Left lobe of liver (tissue), 2 donors: ENCODE measurements around the gene CACNA1A. TPM values are rescaled to one million over a fixed set of nuclear protein-coding genes. Genes with fewer than 3 reads are reported as not detected.
"Not testable (repeated sequence)": the region's sequence is repeated elsewhere in the genome, so short reads cannot be mapped to it uniquely, and the experiment has no call there.

Source experiments
- ATAC-seq: fragments of 200-7000 bp; cut with Tn5 transposase; one replicate; pipeline ENCODE4 v1.9.1; 2020; ENCODE audit warnings: mild to moderate bottlenecking, moderate library complexity
- DNase-seq: peaks from one replicate; pipeline ENCODE4 v3.0.0-alpha.2; 2020; ENCODE audit warnings: low spot score
- total RNA-seq: library from RNA; stranded (reverse); gene quantifications from one replicate; pipeline ENCODE4 v1.2.1, GENCODE V29; 2021
- donor health status: DM: no; HTN: no; CAD: no; lungs with moderate emphysema.
- donor health status: DM: no; HTN: yes; CAD: no.

Gene CACNA1A
- total RNA-seq, 1 donor from 2014 or later: 0.30 TPM

GRCh38 chr19:13429563-13429962, 76.7 kb downstream of the CACNA1A start:
- no peak for DNase-seq
- no peak for ATAC-seq

- DNase-seq: no peak
- peak; percentile 52 for ATAC-seq
Observed at GRCh38 chr19:13428352-13428751, 77.9 kb downstream of the CACNA1A start.

DNA sequence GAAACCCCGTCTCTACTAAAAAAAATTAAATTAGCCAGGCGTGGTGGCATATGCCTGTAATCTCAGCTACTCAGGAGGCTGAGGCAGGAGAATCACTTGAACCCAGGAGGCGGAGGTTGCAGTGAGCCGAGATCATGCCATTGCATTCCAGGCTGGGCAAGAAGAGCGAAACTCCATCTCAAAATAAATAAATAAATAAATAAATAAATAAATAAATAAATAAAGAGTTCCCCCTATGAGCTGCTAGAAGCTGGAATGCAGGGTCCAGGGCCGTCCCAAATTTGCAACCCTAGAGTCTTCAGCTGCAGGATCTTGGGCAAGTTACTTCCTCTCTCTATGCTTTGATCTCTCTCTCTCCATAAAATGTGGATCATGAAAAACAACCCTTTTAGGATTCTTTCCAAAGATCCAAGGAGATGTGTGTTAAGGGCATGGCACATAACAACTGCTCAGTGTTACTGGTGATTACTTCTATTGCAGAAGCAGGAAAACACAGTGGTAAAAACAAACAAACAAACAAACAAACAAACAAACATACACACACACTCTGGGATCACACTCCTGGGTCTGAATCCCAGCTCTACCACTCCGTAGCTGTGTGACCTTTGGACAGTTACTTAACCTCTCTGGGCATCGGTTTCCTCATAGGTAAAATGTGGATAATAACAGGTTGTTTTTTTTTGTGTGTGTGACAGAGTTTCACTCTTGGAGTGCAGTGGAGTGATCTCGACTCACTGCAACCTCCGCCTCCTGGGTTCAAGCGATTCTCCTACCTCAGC, 78.8 kb downstream of the CACNA1A start:
- no peak for DNase-seq
- ATAC-seq: no peak

GRCh38 chr19:13425875-13426274, 80.4 kb downstream of the CACNA1A start:
- DNase-seq, ATAC-seq: not testable (repeated sequence)

DNA sequence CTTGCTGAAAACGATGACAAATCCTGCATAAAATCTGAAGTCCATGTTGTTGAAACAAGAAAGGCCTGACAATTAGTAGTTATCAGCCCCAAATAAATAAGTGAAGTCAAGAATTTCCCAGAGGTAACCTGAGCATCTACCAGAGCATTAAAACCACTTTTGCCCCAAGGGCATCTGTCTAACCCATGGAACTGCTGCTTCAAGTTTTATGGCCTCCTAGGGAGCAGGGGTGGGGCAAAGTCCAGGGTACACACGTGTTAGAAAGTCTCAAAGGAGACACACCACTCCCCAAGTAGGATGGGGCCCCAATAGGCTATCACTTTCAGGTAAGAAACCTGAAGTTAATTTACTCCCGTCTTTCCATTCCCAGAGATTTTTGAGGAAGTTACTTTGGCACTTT, 81.1 kb downstream of the CACNA1A start:
- DNase-seq (no peak), ATAC-seq (no peak)

GRCh38 chr19:13420780-13421179, 85.5 kb downstream of the CACNA1A start:
- no peak for DNase-seq
- no peak for ATAC-seq

GRCh38 chr19:13417054-13417453, 89.2 kb downstream of the CACNA1A start:
- DNase-seq (no peak), ATAC-seq (no peak)

- DNase-seq (no peak), ATAC-seq (no peak)
Observed at GRCh38 chr19:13411899-13412298, 94.4 kb downstream of the CACNA1A start.

- no peak for DNase-seq
- no peak for ATAC-seq
Observed at GRCh38 chr19:13410946-13411345, 95.3 kb downstream of the CACNA1A start.

- DNase-seq: no peak
- no peak for ATAC-seq
Observed at GRCh38 chr19:13408889-13409518, 97.3 kb downstream of the CACNA1A start.

DNA sequence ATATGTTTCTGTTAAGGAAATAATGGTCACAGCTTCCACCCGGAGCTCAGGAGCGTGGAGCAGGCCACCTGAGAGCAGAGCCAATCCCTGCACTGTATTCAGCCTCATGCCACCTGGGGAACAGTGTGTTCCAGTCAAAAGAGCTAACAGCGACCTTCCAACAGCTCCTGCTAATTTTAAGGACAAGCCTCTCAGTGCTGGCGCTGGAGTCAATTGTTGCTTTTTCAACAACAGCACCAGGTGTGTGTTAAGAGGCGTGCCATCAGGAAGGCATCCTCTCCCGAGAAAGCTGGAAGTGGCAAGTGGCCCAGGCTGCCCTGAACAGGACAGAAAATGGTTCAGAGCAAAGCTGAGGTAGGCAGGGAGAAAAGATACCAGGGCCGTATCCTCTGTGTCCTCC, 102.0 kb downstream of the CACNA1A start:
- DNase-seq (no peak), ATAC-seq (no peak)

DNA sequence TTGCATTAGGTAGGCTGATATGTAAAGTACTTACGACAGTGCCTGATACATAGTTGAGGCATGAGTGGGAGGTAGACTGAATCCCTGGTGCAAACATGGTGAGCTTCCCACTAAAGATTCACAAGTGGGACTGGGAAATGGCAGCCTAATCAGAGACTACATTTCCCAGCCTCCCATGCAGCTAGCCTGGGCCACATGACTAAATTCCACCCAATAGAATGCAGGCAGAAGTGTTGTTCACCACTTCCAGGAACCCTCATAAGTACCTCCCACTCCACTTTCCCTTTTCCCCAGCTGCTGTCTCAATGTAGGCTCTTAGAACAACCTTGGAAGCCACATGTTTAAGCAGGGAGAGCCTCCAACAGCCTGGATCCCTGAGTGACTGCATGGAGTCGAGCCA, 104.9 kb downstream of the CACNA1A start:
- DNase-seq: no peak
- ATAC-seq: no peak

GRCh38 chr19:13400296-13400695, 106.0 kb downstream of the CACNA1A start:
- no peak for ATAC-seq
- no peak for DNase-seq

DNA sequence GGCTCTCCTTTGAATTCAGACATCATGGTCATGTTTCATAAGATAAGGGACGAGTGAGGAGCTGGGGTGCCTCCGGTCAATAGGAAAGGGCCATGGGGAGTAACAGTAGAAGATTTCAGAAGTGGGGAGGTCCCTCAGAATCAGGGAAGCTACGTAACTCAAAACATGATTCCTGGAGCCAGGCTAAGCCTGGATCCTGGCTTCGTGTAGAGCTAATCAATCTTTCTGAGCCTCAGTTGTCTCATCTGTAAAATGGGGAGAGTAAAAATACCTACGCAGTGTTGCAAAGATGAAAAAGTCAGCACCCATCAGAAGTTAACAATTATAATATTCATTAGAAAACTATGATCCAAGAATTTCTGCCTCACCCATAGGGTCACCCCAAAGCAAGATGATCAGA, 106.5 kb downstream of the CACNA1A start:
- ATAC-seq (no peak), DNase-seq (no peak)

DNA sequence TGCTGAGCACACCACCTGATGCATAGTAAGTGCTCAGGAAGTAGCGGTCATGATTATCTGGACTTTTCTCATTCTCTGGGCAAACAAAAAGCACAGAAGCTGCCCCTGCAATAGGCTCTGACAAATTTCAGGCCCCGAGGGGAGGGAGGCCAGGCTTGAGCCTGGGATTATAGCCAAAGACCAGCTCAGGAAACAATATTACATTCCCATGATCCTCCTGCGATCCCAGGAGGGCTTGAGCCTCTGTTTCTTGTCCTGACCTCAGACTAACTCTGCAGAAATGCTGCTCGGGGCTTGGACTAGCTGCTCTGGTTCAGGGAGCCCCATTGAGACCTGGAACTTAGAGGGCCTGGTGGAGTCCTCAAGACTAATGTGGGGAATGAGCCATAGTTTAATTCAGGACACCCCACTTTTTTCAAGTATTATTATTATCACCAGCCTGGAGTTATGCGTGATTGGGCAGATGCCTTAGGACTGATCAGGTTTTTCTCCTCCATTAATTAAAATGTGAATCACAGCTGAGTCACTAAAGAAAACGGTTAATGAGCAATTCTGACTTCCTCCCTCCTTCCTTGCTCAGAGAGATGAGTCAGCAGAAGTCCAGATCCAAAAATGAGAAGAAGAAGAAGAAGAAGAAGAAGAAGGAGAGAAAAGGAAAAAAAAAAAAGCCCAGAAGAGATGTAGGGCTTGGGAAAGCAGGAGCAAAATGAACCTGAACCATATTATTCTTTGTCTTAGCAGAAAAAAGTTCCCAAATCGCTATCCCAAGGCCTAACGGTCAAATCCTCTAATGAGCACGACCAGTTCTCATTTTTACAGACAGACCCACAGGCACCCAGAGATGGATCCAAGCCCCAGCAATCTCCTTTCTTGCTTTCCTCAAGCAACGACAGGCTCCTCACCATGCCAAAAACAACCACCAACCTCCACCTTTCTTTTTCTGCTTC, 107.2 kb downstream of the CACNA1A start:
- no peak for ATAC-seq
- no peak for DNase-seq

DNA sequence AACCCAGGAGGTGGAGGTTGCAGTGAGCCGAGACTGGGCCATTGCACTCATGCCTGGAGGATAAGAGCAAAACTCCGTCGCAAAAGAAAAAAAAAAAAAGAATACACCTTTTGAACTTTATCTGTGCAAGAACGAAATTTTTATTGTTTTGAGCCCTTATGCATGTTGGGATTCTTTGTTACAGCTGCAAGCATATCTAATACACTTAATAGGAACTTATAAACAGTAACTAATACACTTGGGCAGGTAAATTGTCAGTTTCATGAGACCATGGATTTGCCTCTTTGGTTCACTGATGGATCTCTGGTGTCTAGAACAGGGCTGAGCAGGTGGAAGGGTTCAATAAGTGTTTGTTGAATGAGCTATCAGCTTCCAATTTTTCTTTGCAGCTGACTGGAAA, 108.1 kb downstream of the CACNA1A start:
- DNase-seq (no peak), ATAC-seq (no peak)

DNA sequence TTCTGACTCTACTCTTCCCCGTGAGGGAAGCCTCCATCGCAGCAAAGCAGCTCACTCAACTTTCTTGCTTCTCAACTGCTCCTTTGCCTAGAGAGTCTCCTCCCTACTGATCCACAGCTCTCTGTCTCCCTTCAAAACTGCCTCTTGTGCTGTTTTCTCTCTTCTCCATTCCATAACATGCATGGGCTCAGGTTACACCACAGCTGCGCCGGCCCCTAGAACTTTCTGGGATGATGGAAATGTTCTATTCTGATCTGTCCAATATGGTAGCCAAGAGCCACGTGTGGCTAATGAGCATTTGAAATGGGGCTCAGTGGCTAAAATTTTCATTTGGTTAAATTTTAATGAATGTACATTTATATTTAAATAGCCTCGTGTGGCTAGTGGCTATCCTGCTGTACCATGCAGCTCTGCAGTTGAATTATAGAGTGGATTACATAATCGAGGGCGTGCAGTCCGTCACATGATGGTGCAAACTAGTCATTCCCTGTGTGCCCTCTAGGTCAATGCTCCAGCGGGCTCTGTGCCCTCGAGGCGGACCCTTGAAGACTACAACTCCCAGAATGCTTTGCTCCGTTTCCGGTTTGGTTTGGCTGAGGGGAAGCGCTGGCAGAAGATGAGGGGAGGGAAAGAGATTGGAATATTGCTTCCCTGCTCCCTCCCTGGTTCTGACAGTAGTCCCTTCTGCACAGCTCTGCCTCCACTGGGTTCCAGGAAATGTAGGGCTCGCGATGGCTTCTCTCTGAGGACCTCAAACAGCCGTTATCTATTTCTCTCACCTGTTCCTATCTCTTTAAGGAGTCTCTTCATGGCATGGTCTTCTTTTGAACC, 109.8 kb downstream of the CACNA1A start:
- ATAC-seq: peak; percentile 95
- DNase-seq: peak; percentile 78

GRCh38 chr19:13382633-13382938, 123.7 kb downstream of the CACNA1A start:
- ATAC-seq (no peak), DNase-seq (no peak)

DNA sequence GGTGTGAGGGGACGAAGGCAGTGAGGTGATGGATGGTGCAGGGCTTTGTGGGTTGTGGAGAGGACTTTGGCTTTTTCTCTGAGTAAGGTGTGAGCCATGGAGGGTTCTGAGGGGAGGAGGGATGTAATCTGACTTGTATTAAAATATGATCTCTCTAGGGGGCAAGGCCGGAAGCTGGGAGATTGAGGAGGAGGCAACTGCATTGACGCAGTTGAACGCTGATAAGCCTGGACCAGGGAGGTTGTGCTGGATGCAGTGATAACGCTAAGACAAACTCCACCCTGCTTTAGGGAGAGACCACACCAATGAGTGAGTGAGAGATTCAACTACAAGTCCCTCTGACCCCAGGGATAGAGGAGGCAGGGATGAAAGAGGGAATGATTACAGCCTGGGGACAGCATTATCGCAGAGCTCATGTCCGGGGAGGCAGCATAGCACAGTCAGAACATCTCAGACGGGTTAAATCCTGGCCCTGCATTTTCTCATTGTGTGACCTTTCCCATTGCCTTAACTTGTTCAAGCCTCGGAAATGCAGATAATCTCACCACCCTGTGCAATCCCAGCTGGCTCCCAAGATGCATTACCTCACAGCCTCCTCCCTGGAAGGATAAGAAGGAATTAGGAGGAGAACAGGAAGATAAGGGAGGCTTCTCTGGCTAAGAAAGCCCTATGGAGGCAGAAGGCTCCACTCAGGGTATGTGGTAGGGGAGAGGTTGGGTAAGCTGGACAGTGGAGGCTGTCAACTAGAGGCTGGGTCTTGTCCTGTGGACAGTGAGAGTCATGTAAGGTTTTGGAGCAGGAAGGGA, 124.2 kb downstream of the CACNA1A start:
- DNase-seq: no peak
- no peak for ATAC-seq

- no peak for ATAC-seq
Observed at GRCh38 chr19:13376537-13376936, 129.7 kb downstream of the CACNA1A start.

More at GRCh38 chr19:13376537-13376936, 129.7 kb downstream of the CACNA1A start:
- no peak for DNase-seq
